ENCODE results near the gene ISG20.

DNA sequence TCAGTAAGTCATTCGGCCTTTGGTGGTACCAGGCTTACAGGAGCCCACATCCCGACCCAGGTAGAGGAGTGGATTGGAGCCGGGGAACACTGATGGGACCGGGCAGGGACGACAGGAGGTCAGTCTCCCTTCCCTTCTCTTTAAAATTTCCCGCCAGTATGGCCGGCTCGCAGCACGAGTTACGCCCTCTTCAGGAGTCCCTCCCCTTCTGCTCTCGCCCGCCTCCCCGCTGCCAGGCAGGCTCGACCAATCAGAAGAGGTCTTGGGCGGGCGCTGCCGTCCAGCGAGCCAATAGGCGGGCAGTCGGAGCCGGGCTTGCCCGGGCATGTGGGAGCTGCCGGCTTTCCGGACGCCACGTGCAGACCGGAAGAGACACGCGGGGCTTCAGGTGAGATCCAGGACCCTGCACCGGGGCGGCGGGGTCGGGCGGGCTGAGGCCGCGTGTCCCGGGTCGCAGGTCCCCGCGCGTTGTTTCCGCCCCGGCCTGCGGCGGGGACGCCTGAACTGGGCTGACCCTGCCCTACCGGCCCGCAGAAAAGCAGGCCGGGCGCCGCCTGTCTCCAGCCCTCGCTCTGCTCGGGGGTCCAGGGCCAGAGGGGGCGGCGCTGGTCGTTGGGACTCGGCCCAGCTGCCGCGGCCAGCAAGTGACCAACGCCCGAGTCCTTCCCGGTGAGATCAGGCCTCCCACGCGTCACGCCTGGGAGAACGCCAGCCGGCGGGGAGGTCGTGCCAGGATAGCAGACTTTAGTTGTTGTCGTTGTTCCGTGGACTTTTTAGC, 17.6 kb upstream of the ISG20 start, which contains the start of gene AEN:
- TF ChIP-seq RAD21 (IDR thresholded peaks at IDR 0.05) (no peak), TAF1 (conservative IDR thresholded peaks at IDR 0.05) (no peak), GABPA (IDR thresholded peaks at IDR 0.05 in 1 of 2, conservative IDR thresholded peaks at IDR 0.05 in 1 of 2) (peak in 1 of 2 donors; percentile 60), FOXA1 (IDR thresholded peaks at IDR 0.05) (no peak), SP1 (IDR thresholded peaks at IDR 0.05) (peak; percentile 84), EGR1 (IDR thresholded peaks at IDR 0.05; ENCODE audit: low read depth in 2 of 2) (no peak)
- TF ChIP-seq, protein P1, sequence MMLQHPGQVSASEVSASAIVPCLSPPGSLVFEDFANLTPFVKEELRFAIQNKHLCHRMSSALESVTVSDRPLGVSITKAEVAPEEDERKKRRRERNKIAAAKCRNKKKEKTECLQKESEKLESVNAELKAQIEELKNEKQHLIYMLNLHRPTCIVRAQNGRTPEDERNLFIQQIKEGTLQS (IDR thresholded peaks at IDR 0.05), result no peak
- TF ChIP-seq, protein P2, sequence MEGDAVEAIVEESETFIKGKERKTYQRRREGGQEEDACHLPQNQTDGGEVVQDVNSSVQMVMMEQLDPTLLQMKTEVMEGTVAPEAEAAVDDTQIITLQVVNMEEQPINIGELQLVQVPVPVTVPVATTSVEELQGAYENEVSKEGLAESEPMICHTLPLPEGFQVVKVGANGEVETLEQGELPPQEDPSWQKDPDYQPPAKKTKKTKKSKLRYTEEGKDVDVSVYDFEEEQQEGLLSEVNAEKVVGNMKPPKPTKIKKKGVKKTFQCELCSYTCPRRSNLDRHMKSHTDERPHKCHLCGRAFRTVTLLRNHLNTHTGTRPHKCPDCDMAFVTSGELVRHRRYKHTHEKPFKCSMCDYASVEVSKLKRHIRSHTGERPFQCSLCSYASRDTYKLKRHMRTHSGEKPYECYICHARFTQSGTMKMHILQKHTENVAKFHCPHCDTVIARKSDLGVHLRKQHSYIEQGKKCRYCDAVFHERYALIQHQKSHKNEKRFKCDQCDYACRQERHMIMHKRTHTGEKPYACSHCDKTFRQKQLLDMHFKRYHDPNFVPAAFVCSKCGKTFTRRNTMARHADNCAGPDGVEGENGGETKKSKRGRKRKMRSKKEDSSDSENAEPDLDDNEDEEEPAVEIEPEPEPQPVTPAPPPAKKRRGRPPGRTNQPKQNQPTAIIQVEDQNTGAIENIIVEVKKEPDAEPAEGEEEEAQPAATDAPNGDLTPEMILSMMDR (IDR thresholded peaks at IDR 0.05; ENCODE audit: low read depth, low read length, missing input control), result no peak
- TF ChIP-seq, protein P3, sequence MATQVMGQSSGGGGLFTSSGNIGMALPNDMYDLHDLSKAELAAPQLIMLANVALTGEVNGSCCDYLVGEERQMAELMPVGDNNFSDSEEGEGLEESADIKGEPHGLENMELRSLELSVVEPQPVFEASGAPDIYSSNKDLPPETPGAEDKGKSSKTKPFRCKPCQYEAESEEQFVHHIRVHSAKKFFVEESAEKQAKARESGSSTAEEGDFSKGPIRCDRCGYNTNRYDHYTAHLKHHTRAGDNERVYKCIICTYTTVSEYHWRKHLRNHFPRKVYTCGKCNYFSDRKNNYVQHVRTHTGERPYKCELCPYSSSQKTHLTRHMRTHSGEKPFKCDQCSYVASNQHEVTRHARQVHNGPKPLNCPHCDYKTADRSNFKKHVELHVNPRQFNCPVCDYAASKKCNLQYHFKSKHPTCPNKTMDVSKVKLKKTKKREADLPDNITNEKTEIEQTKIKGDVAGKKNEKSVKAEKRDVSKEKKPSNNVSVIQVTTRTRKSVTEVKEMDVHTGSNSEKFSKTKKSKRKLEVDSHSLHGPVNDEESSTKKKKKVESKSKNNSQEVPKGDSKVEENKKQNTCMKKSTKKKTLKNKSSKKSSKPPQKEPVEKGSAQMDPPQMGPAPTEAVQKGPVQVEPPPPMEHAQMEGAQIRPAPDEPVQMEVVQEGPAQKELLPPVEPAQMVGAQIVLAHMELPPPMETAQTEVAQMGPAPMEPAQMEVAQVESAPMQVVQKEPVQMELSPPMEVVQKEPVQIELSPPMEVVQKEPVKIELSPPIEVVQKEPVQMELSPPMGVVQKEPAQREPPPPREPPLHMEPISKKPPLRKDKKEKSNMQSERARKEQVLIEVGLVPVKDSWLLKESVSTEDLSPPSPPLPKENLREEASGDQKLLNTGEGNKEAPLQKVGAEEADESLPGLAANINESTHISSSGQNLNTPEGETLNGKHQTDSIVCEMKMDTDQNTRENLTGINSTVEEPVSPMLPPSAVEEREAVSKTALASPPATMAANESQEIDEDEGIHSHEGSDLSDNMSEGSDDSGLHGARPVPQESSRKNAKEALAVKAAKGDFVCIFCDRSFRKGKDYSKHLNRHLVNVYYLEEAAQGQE (IDR thresholded peaks at IDR 0.05), result peak; percentile 16
- TF ChIP-seq, protein P4, sequence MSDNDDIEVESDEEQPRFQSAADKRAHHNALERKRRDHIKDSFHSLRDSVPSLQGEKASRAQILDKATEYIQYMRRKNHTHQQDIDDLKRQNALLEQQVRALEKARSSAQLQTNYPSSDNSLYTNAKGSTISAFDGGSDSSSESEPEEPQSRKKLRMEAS (IDR thresholded peaks at IDR 0.05), result peak; percentile 83
- TF ChIP-seq, protein P5, sequence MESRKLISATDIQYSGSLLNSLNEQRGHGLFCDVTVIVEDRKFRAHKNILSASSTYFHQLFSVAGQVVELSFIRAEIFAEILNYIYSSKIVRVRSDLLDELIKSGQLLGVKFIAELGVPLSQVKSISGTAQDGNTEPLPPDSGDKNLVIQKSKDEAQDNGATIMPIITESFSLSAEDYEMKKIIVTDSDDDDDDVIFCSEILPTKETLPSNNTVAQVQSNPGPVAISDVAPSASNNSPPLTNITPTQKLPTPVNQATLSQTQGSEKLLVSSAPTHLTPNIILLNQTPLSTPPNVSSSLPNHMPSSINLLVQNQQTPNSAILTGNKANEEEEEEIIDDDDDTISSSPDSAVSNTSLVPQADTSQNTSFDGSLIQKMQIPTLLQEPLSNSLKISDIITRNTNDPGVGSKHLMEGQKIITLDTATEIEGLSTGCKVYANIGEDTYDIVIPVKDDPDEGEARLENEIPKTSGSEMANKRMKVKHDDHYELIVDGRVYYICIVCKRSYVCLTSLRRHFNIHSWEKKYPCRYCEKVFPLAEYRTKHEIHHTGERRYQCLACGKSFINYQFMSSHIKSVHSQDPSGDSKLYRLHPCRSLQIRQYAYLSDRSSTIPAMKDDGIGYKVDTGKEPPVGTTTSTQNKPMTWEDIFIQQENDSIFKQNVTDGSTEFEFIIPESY (IDR thresholded peaks at IDR 0.05), result no peak
